Neutrophil (primary cell): ENCODE measurements around the gene RSU1.

Source experiments
- H3K27ac ChIP-seq: fragments of 200-600 bp; sonication (generic); 2 replicates; pipeline ENCODE4 v1.5.1; 2016; ENCODE audit warnings: mild to moderate bottlenecking, moderate library complexity
- H3K27me3 ChIP-seq: fragments of 200-600 bp; sonication (generic); 2 replicates; pipeline ENCODE4 v1.6.0; 2016; ENCODE audit warnings: mild to moderate bottlenecking
- H3K36me3 ChIP-seq: fragments of 200-600 bp; sonication (generic); 2 replicates; pipeline ENCODE4 v1.5.1; 2017
- H3K4me1 ChIP-seq, 2 experiments: fragments of 200-600 bp in 1 of 2; sonication (generic) in 1 of 2; 1 replicate in 1 of 2; 2 replicates in 1 of 2; pipeline versions ENCODE4 v1.5.1 to v1.6.1; 2013 to 2016; ENCODE audit warnings: low read depth in 1 of 2, low read length in 1 of 2, mild to moderate bottlenecking in 1 of 2, moderate library complexity in 1 of 2; ENCODE audit not compliant: control insufficient read depth in 1 of 2, insufficient read depth in 1 of 2
- H3K4me3 ChIP-seq, 2 experiments: fragments of 200-600 bp in 1 of 2; sonication (generic) in 1 of 2; 1 replicate in 1 of 2; 2 replicates in 1 of 2; pipeline ENCODE4 v1.5.1; 2013 to 2016; ENCODE audit warnings: low read depth in 1 of 2, low read length in 1 of 2, mild to moderate bottlenecking in 1 of 2, moderate library complexity in 1 of 2
- H3K9me3 ChIP-seq: fragments of 200-600 bp; sonication (generic); 2 replicates; pipeline ENCODE4 v1.5.1; 2016
- CTCF ChIP-seq: fragments of 200-600 bp; sonication (generic); IDR thresholded peaks from 2 replicates; pipeline ENCODE4 v1.5.1; 2016; ENCODE audit warnings: antibody characterized with exemption

The RSU1 gene

GRCh38 chr10:16639471-16639870 lies 177.8 kb downstream of the RSU1 start:
- no peak for TF ChIP-seq CTCF
- no peaks in the 10 kb centered on the region for H3K27me3 ChIP-seq
- no peaks in the 10 kb centered on the region for H3K9me3 ChIP-seq
- H3K27ac ChIP-seq: no peak overlapping the region
- no peak overlapping the region for H3K4me3 ChIP-seq
- H3K4me1 ChIP-seq: no peaks in the 10 kb centered on the region
- no peaks in the 10 kb centered on the region for H3K36me3 ChIP-seq

GRCh38 chr10:16632996-16633395 lies 184.2 kb downstream of the RSU1 start:
- Histone ChIP-seq H3K4me1 (no peaks in the 10 kb centered on the region), H3K27ac (no peak overlapping the region), H3K4me3 (no peak overlapping the region), H3K27me3 (no peaks in the 10 kb centered on the region), H3K36me3 (no peaks in the 10 kb centered on the region), H3K9me3 (no peaks in the 10 kb centered on the region)
- no peak for TF ChIP-seq CTCF

- Histone ChIP-seq H3K4me3 (no peak overlapping the region), H3K9me3 (no peaks in the 10 kb centered on the region), H3K4me1 (no peaks in the 10 kb centered on the region), H3K27ac (no peak overlapping the region), H3K27me3 (no peaks in the 10 kb centered on the region), H3K36me3 (no peaks in the 10 kb centered on the region)
- no peak for TF ChIP-seq CTCF
Observed at GRCh38 chr10:16626697-16627096, 190.5 kb downstream of the RSU1 start.

- no peak for TF ChIP-seq CTCF
- Histone ChIP-seq H3K9me3 (no peaks in the 10 kb centered on the region), H3K36me3 (no peaks in the 10 kb centered on the region), H3K27ac (no peak overlapping the region), H3K4me1 (no peaks in the 10 kb centered on the region), H3K27me3 (no peaks in the 10 kb centered on the region), H3K4me3 (no peak overlapping the region)
Observed at GRCh38 chr10:16612981-16613355, 204.3 kb downstream of the RSU1 start.

- Histone ChIP-seq H3K27ac (no peak overlapping the region), H3K4me3 (no peak overlapping the region), H3K36me3 (no peaks in the 10 kb centered on the region), H3K27me3 (no peaks in the 10 kb centered on the region), H3K9me3 (no peaks in the 10 kb centered on the region), H3K4me1 (no peaks in the 10 kb centered on the region)
- no peak for TF ChIP-seq CTCF
Observed at GRCh38 chr10:16612115-16612980, 204.9 kb downstream of the RSU1 start.
